ENCODE data around the gene OPN1SW.

OPN1SW gene

DNA sequence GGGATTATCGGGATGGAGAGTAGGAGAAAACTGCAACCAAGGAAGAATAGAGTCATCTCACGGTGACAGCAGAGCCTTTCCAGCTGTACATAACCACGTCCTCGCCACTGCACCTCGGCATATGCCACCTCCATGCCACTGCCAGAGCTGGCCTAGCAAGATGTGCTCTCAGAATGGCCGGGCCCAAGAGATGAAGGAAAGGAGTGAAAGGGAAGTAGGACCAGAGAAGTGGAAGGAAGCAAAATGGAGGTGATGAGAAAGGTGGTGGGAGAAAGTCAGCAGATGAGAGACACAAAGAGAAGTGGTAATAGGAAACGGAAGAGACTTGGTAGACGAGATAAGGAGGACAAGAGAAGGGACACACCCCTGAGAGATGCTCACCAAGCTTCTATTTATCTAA is 44.4 kb downstream of the OPN1SW start:
- no peak for DNase-seq

DNA sequence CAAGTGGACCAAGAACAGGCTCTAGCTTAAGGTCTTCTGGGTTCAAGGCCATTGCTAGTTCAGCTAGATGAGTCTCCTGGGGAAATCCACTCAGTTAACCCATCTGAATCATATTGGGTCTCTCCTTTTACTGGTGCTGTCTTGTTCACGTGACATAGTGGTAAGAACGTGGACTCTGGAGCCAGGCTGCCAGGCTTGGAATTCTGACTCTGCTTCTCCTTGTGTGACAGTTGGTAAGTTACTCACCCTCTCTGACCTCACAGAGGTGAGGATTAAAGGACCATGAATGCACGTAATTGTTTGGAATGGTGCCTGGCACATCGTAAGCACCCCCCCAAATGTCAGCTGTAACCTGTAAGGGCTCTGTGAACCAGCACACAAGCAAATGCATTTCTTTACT is 46.1 kb downstream of the OPN1SW start:
- DNase-seq: no peak

DNA sequence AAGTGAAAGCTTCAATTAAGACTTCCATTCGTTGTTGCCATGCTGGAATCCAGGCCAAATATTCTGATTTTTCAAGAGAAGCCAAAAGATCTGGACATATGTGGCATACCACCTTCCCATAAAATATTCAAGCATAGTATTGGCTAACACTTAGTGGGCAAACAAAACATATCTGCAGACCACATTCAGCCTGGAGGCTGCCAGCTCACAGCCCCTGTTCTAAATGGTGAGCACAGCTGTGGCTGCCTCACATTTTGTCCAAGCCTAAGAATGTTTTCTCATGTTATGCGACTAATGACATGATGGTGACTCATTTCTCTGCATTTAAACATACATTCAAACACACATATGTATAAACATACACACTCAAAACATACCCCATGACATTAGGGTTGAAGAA is 47.0 kb downstream of the OPN1SW start:
- no peak for DNase-seq

DNA sequence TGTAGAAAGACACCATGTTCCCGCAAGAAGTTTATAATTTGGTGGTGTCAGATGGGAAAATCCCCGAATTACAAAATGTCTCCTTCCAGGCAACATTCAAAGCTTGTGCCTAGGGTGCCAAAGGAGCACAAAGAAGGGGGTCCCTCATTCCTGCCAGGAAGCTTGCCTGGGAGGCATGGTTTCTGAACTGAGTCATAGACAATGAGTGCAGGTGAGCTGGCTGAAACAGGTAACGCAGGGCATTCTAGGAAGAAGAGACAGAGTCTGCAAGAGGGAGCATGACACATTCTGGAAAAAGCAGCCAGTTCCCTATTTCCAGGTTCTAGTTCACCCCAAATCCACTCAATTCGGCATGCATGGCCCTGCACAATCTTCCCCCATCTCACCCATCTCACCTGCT is 48.4 kb downstream of the OPN1SW start:
- no peak for DNase-seq

DNA sequence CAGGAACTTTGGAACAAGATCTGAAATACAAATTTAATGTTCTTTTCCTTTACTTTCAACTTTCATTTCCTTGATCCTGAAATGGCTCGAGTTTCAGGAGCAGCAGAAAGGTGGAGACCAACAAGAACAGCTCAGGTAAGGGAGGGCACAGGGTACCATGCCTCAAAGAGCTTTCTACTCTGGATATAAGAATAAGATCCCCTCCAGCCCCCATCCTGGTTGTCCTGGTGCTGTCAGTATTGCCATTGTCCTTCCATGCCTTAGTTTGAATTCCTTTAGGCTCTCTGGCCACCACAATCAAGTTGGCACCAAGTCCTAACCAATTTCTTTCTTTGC is 48.9 kb downstream of the OPN1SW start:
- no peak for DNase-seq

DNA sequence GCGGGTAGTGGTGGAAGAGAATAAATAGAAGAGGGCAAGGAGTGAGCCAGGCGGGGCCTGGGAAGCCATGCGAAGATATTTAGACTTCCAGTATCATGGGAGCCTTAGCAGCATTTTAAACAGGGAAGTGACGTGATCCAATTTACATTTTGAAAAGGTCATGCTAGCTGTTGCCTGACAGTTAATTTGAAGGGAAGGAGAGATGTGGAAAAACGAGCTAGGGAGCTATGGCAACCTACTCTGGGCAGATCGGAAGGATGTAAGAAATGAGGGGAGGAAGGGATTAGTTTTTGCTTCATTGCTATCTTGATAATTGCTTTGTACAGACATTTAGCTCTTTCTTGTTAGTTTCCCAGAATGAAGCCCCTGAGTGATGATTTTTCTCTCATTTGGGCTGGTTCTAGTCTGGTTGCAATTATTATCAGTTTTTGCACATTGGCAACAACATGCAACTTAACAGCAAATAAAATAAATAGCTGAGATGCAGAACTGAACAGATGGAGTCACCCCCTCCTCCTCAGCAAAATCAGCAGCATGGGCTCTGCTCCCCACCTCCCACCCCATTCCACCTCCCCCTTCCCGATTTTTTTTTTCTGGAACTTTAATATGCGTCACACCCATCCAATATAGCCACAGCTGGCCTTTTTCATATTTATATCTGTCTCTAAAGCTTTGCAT is 49.4 kb downstream of the OPN1SW start:
- no peak for DNase-seq

DNA sequence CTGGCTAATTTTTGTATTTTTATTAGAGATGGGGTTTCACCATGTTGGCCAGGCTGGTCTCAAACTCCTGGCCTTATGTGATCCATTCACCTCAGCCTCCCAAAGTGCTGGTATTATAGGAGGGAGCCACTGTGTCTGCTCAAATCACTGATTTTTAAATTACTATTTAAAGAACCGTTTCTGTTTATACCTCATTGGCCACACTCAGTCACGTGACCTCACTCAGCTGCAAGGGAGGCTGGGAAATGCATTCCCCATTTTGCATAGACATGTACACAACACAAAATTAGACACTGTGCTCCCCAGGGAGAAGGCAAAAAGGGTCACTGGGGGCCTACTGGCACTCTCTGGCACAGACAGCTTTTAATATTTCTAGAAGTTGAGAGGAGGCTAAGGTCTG is 50.1 kb downstream of the OPN1SW start:
- no peak for DNase-seq

DNA sequence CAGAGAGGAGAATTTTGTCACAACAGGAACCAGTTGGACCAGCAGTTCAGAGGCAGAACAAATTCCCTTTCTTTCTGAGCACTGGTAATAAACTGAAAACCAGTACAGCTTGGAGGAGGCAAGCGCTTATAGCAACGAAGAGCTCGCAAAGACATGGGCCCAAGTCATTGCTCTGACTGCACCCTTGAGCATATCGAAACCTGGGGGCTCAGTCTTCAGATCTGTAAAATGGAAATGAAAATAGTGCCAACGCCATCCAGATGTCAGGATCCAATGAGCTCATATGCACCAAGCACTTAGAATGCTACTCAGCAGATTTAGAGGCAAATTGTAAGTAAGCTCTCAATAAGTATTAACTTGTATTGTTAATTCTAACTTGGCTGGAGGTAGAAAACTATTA is 50.9 kb downstream of the OPN1SW start:
- DNase-seq: no peak

All from GOT3 (cell line).